Measurements from ENCODE around the gene SMIM28. TPM values are rescaled to one million over a fixed set of nuclear protein-coding genes. Genes with fewer than 3 reads are reported as not detected.

The SMIM28 gene
- total RNA-seq, 1 experiment from 2014 or later, result not detected

DNA sequence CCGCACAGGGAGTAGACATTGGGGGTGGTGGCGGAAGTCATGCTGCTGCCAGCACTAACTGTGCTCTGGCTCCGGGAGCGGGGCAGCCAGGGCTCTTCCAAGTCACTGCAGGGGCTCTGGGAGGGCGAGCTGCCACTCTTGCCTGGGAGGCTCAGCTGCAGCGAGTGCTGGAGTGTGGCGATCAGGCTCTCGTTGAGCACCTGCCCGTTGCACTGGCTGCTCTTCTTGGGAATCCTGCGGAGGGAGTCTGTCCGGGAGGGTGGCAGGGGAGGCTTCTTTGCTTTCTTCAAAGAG, 54.3 kb downstream of the SMIM28 start:
- ChIA-PET CTCF (no interaction called here), POLR2A (no interaction called here)
- in situ Hi-C loops (cut with HindIII; ENCODE audit: low pct_unique_long_range_greater_than_20kb, low sequenced_read_pairs), result no loop called here
- TF ChIP-seq, protein P1, sequence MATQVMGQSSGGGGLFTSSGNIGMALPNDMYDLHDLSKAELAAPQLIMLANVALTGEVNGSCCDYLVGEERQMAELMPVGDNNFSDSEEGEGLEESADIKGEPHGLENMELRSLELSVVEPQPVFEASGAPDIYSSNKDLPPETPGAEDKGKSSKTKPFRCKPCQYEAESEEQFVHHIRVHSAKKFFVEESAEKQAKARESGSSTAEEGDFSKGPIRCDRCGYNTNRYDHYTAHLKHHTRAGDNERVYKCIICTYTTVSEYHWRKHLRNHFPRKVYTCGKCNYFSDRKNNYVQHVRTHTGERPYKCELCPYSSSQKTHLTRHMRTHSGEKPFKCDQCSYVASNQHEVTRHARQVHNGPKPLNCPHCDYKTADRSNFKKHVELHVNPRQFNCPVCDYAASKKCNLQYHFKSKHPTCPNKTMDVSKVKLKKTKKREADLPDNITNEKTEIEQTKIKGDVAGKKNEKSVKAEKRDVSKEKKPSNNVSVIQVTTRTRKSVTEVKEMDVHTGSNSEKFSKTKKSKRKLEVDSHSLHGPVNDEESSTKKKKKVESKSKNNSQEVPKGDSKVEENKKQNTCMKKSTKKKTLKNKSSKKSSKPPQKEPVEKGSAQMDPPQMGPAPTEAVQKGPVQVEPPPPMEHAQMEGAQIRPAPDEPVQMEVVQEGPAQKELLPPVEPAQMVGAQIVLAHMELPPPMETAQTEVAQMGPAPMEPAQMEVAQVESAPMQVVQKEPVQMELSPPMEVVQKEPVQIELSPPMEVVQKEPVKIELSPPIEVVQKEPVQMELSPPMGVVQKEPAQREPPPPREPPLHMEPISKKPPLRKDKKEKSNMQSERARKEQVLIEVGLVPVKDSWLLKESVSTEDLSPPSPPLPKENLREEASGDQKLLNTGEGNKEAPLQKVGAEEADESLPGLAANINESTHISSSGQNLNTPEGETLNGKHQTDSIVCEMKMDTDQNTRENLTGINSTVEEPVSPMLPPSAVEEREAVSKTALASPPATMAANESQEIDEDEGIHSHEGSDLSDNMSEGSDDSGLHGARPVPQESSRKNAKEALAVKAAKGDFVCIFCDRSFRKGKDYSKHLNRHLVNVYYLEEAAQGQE (IDR thresholded peaks at IDR 0.05; ENCODE audit: insufficient read depth in 1 of 2, low read depth in 2 of 2, low read length in 1 of 2), result no peak
- TF ChIP-seq SIN3A (IDR thresholded peaks at IDR 0.05; ENCODE audit: borderline replicate concordance, insufficient read depth, low read depth, low read length) (no peak), POLR2AphosphoS5 (IDR thresholded peaks at IDR 0.05; ENCODE audit: low read depth, low read length) (no peak), TCF7L2 (IDR thresholded peaks at IDR 0.05; ENCODE audit: low read depth, low read length) (no peak)
- TF ChIP-seq, protein P2, sequence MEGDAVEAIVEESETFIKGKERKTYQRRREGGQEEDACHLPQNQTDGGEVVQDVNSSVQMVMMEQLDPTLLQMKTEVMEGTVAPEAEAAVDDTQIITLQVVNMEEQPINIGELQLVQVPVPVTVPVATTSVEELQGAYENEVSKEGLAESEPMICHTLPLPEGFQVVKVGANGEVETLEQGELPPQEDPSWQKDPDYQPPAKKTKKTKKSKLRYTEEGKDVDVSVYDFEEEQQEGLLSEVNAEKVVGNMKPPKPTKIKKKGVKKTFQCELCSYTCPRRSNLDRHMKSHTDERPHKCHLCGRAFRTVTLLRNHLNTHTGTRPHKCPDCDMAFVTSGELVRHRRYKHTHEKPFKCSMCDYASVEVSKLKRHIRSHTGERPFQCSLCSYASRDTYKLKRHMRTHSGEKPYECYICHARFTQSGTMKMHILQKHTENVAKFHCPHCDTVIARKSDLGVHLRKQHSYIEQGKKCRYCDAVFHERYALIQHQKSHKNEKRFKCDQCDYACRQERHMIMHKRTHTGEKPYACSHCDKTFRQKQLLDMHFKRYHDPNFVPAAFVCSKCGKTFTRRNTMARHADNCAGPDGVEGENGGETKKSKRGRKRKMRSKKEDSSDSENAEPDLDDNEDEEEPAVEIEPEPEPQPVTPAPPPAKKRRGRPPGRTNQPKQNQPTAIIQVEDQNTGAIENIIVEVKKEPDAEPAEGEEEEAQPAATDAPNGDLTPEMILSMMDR (IDR thresholded peaks at IDR 0.05), result no peak
- Histone ChIP-seq H3K9me3 (ENCODE audit: control insufficient read depth, insufficient read depth, low read depth, low read length) (no peaks in the 10 kb centered on the region), H3K4me3 (ENCODE audit: low read depth in 2 of 2, low read length in 2 of 2) (no peak overlapping the region), H3K4me1 (ENCODE audit: control insufficient read depth, insufficient read depth, low read length) (no peaks in the 10 kb centered on the region; the same call in 1 of the 2 replicates), H3K27me3 (ENCODE audit: control insufficient read depth, insufficient read depth, low read length) (no peaks in the 10 kb centered on the region), H3K36me3 (ENCODE audit: control insufficient read depth, insufficient read depth, low read length) (no peaks in the 10 kb centered on the region), H3K27ac (ENCODE audit: low read length) (no peak overlapping the region)
- DNase-seq (ENCODE audit: low read depth, low spot score) (no peak), ATAC-seq (no peak)
- BruUV-seq (replicated peaks), result no TSS peak
- intact Hi-C loops (cut with micrococcal nuclease; ENCODE audit: unreplicated experiment), result no loop called here

Other genes with a start within 250 kb of the SMIM28 start
- 1.5 TPM for gene ARFGEF3, start 216.0 kb upstream of the SMIM28 start, total RNA-seq (2021; ENCODE audit: unreplicated experiment)
- gene PBOV1, start 159.4 kb upstream of the SMIM28 start, total RNA-seq (2021; ENCODE audit: unreplicated experiment), result not detected
- gene HEBP2, start 26.3 kb downstream of the SMIM28 start, total RNA-seq (2021; ENCODE audit: unreplicated experiment), result 48.1 TPM
- 20.6 TPM for gene NHSL1, start 121.6 kb downstream of the SMIM28 start, total RNA-seq (2021; ENCODE audit: unreplicated experiment)

Data from Panc1 (cell line).